Measurements from ENCODE around the gene SHOC2.

Gene SHOC2

DNA sequence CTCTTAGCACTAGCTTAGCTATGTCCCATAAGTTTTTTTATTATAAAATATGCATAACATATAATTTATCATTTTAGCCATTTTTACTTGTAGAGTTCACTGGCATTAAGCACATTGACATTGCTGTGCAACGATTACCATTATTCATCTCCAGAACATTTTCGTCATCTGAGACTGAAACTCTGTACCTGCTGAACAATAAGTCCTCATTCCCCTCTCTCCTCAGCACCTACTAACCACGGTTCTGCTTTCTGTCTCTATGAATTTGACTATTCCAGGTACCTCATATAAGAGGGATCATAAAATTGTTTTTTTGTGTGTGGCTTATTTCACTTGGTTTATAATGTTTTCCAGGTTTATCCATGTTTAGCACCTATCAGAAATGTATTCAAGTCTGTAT, 64.1 kb downstream of the SHOC2 start:
- no peak for DNase-seq (ENCODE audit: low read depth)

- no peak for DNase-seq (ENCODE audit: low read depth)
These were observed 66.3 kb downstream of the SHOC2 start for GRCh38 chr10:110985497-110986275.

GRCh38 chr10:110989016-110989415, 69.6 kb downstream of the SHOC2 start:
- DNase-seq (ENCODE audit: low read depth) = peak; percentile 56

DNA sequence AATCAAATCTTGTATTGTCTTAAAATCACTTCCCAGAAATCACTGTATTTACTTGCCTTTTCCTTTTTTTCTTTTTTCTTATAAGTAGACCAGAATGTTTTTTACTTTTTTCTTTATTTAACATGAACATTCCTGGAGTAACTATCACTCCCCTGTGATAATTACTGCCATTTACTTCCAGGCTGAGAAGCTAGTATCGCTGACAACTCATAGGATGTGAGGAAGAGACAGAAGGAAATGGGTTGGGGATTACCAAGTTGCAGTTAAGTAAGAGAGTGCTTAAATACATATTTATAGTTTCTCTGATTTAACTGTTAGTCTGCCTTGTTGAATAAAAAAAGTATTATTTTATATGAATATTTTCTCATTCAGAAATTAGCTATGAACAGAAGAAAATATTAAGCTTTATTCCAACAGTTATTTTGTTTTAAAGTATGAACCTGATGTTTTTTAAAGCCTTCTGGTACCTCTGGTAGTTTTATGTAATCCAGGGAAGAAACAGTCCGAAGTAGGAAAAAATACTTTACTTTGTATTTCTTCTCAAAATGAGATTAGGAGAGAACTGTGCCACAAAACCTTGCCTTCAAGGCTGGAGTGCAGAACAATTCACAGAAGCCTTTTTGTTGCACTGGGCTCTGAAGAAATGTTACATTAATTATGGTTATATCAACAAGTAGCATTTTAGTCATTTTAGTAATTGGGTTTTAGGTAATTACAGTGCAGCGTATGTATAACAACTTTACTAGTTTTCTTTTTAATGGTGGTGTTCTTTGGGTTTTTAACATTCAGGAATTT, 72.8 kb downstream of the SHOC2 start:
- DNase-seq (ENCODE audit: low read depth) = peak; percentile 31

- DNase-seq (ENCODE audit: low read depth) = peak; percentile 95
These were observed 73.8 kb downstream of the SHOC2 start for GRCh38 chr10:110993024-110993693.

DNA sequence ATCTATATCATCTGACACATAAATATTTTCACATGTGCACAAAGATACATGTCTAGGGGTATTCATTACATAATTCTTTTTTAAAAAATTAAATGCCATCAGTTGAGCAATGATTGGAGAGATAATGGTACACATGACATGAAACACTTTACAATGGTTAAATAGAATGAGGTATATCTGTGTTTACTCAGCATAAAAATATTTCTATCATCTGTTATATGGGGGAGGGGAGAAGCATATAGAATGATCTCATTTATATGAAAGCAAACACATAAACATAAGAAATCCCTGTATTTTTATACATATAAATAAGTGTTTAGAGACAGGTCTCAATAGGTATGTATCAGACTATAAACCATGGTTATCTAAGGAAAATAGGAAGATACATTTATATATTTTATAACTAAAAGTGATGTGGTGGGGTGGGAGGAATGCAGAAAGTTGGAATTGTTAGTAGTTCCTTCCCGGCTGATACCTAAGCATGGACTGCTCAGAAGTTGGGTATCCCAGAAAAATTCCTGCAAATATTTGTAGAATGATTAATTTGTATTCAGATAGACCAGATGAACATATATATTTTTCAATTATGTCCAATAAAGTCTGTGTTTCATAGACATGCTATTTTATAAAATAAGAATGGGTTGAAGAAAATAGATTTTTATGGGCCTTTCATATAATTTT, 75.1 kb downstream of the SHOC2 start:
- DNase-seq (ENCODE audit: low read depth) = no peak

GRCh38 chr10:110995301-110995700, 75.9 kb downstream of the SHOC2 start:
- DNase-seq (ENCODE audit: low read depth) = no peak

DNA sequence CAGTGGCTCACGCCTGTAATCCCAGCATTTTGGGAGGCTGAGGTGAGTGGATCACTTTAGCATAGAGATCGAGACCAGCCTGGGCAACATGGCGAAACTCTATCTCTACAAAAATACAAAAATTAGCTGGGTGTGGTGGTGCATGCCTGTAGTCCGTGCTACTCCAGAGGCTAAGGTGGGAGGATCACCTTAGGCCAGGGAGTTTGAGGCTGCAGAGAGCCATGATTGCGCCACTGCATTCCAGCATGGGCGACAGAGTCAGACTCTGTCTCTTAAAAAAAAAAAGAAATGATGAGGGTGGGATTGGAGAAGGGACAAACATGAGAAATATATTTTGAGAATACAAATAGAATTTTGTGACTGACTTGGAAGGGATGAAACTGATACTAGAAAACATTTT, 76.9 kb downstream of the SHOC2 start:
- DNase-seq (ENCODE audit: low read depth) = no peak

DNA sequence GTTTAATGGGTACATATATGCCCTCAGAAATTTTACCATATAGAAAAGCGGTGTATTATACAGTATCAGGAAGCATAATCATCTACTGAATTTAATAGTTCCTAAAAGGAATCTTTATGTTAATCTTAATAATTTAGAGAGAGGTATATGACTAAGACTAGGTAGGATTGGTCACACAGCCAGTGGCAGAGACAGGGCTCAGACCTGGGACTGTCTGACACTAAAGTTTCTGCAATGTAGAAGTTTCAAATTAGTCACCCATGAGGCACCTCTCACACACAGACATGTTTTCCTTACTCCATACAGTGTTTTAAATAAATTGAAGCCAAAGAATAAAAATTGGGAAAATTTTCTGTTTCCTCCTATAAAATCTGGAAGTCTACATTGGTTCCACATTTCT, 84.6 kb downstream of the SHOC2 start:
- no peak for DNase-seq (ENCODE audit: low read depth)

- no peak for DNase-seq (ENCODE audit: low read depth)
These were observed 88.1 kb downstream of the SHOC2 start for GRCh38 chr10:111007486-111007885.

- peak; percentile 4 for DNase-seq (ENCODE audit: low read depth)
These were observed 95.8 kb downstream of the SHOC2 start for GRCh38 chr10:111015181-111015580.

GRCh38 chr10:111017098-111017497, 97.7 kb downstream of the SHOC2 start:
- no peak for DNase-seq (ENCODE audit: low read depth)

DNA sequence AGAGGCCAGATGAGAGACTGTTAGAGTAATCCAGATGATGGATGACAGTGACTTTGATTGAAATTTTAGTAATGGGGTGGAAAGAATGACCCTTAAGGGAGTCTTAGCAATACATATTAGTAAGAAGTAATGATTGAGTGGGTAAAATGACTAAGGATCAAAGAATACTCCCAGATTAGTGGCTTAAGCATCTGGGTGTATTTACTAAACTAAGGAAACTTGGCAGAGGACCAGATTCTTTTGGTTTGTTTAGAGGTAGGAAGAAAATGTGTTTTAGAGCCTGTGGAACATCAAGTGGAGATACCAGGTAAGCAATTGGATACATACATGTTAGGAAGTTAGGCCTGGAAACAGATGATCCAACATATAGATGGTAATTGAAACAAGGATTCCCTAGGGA, 98.6 kb downstream of the SHOC2 start:
- DNase-seq (ENCODE audit: low read depth) = peak; percentile 54

- no peak for DNase-seq (ENCODE audit: low read depth)
These were observed 103.7 kb downstream of the SHOC2 start for GRCh38 chr10:111023060-111023459.

- DNase-seq (ENCODE audit: low read depth) = peak; percentile 34
These were observed 110.8 kb downstream of the SHOC2 start for GRCh38 chr10:111030042-111030750.

DNA sequence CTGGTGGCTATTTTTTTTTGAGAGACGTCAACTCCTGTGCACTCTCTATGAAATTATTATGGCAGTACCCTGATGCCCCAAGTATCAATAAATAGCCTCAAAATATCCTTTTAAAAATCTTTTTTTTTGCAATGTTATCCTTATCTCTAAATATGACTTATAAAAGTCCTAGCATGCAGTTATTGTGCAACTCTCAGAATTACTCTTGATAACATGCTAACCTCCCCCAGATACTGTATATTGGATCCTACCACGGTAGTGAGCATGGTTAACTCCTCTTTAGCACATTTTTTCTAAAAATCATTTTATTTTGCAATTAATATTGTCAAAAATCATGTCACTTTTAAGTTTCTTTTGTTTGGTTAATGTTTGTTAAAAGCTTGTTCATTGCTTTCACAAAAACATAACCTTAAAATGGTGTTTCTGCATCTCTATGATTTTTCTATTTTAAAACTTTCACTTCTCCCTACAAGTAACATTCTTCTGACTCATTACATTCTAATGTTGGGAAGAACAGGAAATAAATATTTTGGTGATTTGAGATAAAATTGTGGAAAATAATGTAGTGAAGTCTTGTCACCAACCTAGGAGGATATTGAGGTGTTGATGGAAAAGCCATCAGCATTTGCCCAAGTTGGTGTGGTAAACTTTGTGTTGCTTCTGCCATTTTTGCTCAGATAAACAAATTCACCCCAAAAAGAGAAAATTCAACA, 115.3 kb downstream of the SHOC2 start:
- DNase-seq (ENCODE audit: low read depth) = peak; percentile 44

DNA sequence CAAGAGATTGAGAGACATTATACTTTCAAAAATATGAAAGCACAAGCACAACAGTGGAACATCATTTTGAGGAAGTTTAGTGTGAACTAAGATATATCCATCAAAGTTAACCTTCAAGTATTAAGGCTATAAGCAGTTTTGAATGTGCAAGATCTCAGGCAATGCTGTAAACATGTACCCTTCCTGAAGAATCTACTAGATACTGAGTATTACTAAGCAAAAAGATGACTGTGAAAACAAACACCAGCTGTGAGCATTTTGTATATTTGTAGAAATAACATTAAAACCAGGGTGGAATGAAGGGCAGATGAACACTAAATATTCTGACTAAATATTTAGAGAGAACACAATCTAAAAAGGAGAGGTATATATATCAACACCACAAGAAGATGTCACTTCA, 116.1 kb downstream of the SHOC2 start:
- DNase-seq (ENCODE audit: low read depth) = peak; percentile 56

GRCh38 chr10:111037858-111038257, 118.5 kb downstream of the SHOC2 start:
- DNase-seq (ENCODE audit: low read depth) = peak; percentile 19

GRCh38 chr10:111039522-111039921, 120.1 kb downstream of the SHOC2 start:
- DNase-seq (ENCODE audit: low read depth) = no peak

DNA sequence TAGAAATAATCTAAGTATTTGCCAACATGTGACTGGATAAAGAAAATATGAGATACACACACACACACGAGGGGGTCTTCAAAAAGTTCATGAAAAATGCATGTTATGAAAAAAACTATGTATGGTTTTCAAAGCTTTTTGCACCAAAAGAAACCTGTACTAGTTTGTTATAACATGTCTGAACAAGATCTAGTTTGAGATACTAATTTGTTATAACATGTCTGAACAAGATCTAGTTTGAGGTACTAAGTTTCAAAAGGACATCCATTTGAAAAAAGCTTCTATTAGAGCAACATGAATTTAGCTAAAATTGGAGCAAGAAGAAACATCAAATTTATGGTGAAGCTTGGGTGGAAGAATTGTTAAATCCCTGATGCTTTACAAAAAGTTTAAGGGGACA, 137.6 kb downstream of the SHOC2 start:
- DNase-seq (ENCODE audit: low read depth) = no peak
